Measurements from ENCODE around the gene EGR1.
A peak's percentile ranks its signal among the peaks of the same experiment; 100 is the strongest.

The EGR1 gene

GRCh38 chr5:138482638-138483037 is 17.4 kb downstream of the EGR1 start:
- no peaks in the 10 kb centered on the region for H3K27me3 ChIP-seq (replicated peaks)
- in situ Hi-C loops (cut with HindIII; ENCODE audit: low pct_ligation_motif_present, low sequenced_read_pairs), result no loop called here
- no peak overlapping the region for H3K4me3 ChIP-seq (ENCODE audit: low read depth, low read length)
- H3K36me3 ChIP-seq (replicated peaks), result no peaks in the 10 kb centered on the region
- no peak overlapping the region for H3K27ac ChIP-seq
- TF ChIP-seq CTCF (IDR thresholded peaks at IDR 0.05; ENCODE audit: low read depth, low read length, missing control alignments), result no peak
- no peak for DNase-seq

GRCh38 chr5:138488481-138488945 is 23.2 kb downstream of the EGR1 start:
- in situ Hi-C loops (cut with HindIII; ENCODE audit: low pct_ligation_motif_present, low sequenced_read_pairs), result no loop called here
- no peak overlapping the region for H3K27ac ChIP-seq
- no peak for TF ChIP-seq CTCF (IDR thresholded peaks at IDR 0.05; ENCODE audit: low read depth, low read length, missing control alignments)
- no peaks in the 10 kb centered on the region for H3K36me3 ChIP-seq (replicated peaks)
- peaks cover 3% of the 10 kb centered on the region for H3K27me3 ChIP-seq (replicated peaks)
- no peak overlapping the region for H3K4me3 ChIP-seq (ENCODE audit: low read depth, low read length)
- peak; percentile 32 for DNase-seq

- no peak for DNase-seq
- Histone ChIP-seq H3K36me3 (replicated peaks) (no peaks in the 10 kb centered on the region), H3K4me3 (ENCODE audit: low read depth, low read length) (no peak overlapping the region), H3K27ac (no peak overlapping the region), H3K27me3 (replicated peaks) (peaks cover 3% of the 10 kb centered on the region)
- in situ Hi-C loops (cut with HindIII; ENCODE audit: low pct_ligation_motif_present, low sequenced_read_pairs), result no loop called here
- TF ChIP-seq CTCF (IDR thresholded peaks at IDR 0.05; ENCODE audit: low read depth, low read length, missing control alignments), result no peak
These were observed 24.4 kb downstream of the EGR1 start for GRCh38 chr5:138489683-138490061.

GRCh38 chr5:138490648-138491283 is 25.5 kb downstream of the EGR1 start:
- H3K27me3 ChIP-seq (replicated peaks), result peaks cover 3% of the 10 kb centered on the region
- no peak overlapping the region for H3K27ac ChIP-seq
- in situ Hi-C loops (cut with HindIII; ENCODE audit: low pct_ligation_motif_present, low sequenced_read_pairs), result no loop called here
- no peak for DNase-seq
- no peak overlapping the region for H3K4me3 ChIP-seq (ENCODE audit: low read depth, low read length)
- TF ChIP-seq CTCF (IDR thresholded peaks at IDR 0.05; ENCODE audit: low read depth, low read length, missing control alignments), result no peak
- H3K36me3 ChIP-seq (replicated peaks), result no peaks in the 10 kb centered on the region

- Histone ChIP-seq H3K27me3 (replicated peaks) (peaks cover 3% of the 10 kb centered on the region), H3K36me3 (replicated peaks) (no peaks in the 10 kb centered on the region), H3K4me3 (ENCODE audit: low read depth, low read length) (peak overlapping the region; percentile 56), H3K27ac (no peak overlapping the region)
- no peak for DNase-seq
- TF ChIP-seq CTCF (IDR thresholded peaks at IDR 0.05; ENCODE audit: low read depth, low read length, missing control alignments), result no peak
- in situ Hi-C loops (cut with HindIII; ENCODE audit: low pct_ligation_motif_present, low sequenced_read_pairs), result no loop called here
These were observed 26.0 kb downstream of the EGR1 start for GRCh38 chr5:138491284-138491648.
